HL-60/S4 treated with phorbol 12-myristate 13-acetate at 8.2 ng/mL for 4 days and 3 days (cell line): ENCODE results near the gene GJC3.
"Not testable (repeated sequence)": the region's sequence is repeated elsewhere in the genome, so short reads cannot be mapped to it uniquely, and the experiment has no call there.

Experiments
- in situ Hi-C: fragments of 300-500 bp; cut with MboI; formaldehyde crosslinking; loops from 2 replicates; pipeline ENCODE4 v1.15.0; 2022; ENCODE audit warnings: low sequenced_read_pairs

The GJC3 gene

GRCh38 chr7:99928994-99929729 is at the start of gene GJC3:
GJC3 (minus strand) TSS chr7:99929620; CDS start chr7:99929620, 0 bp downstream.
- in situ Hi-C loops: no loop called here

- in situ Hi-C loops: no loop called here
Measured at GRCh38 chr7:99976626-99977025, 47.2 kb upstream of the GJC3 start.

GRCh38 chr7:99975782-99976521 is 46.5 kb upstream of the GJC3 start, which contains the start of gene AZGP1:
AZGP1 (minus strand) TSS chr7:99976031; CDS start chr7:99976020, 11 bp downstream.
- in situ Hi-C loops: no loop called here

GRCh38 chr7:99974681-99975080 is 45.3 kb upstream of the GJC3 start:
- in situ Hi-C loops: no loop called here

- in situ Hi-C loops: not testable (repeated sequence)
Measured at GRCh38 chr7:99973817-99974216, 44.4 kb upstream of the GJC3 start.

GRCh38 chr7:99971242-99971641 is 41.8 kb upstream of the GJC3 start:
- in situ Hi-C loops: no loop called here

GRCh38 chr7:99969813-99970212 is 40.4 kb upstream of the GJC3 start:
- in situ Hi-C loops: not testable (repeated sequence)

- in situ Hi-C loops: no loop called here
Measured at GRCh38 chr7:99969298-99969697, 39.9 kb upstream of the GJC3 start.

- in situ Hi-C loops: no loop called here
Measured at GRCh38 chr7:99958564-99959227, 29.3 kb upstream of the GJC3 start.

GRCh38 chr7:99955247-99955646 is 25.8 kb upstream of the GJC3 start:
- in situ Hi-C loops: no loop called here

GRCh38 chr7:99954643-99955042 is 25.2 kb upstream of the GJC3 start:
- in situ Hi-C loops: not testable (repeated sequence)

- in situ Hi-C loops: no loop called here
Measured at GRCh38 chr7:99953649-99954048, 24.2 kb upstream of the GJC3 start.

- in situ Hi-C loops: not testable (repeated sequence)
Measured at GRCh38 chr7:99952649-99953048, 23.2 kb upstream of the GJC3 start.

GRCh38 chr7:99950819-99951218 is 21.4 kb upstream of the GJC3 start:
- in situ Hi-C loops: not testable (repeated sequence)

- in situ Hi-C loops: no loop called here
Measured at GRCh38 chr7:99949645-99950228, 20.3 kb upstream of the GJC3 start.

- in situ Hi-C loops: no loop called here
Measured at GRCh38 chr7:99947608-99948007, 18.2 kb upstream of the GJC3 start.

GRCh38 chr7:99944497-99945070 is 15.2 kb upstream of the GJC3 start:
- in situ Hi-C loops: no loop called here

- in situ Hi-C loops: no loop called here
Measured at GRCh38 chr7:99943641-99944496, 14.4 kb upstream of the GJC3 start.

GRCh38 chr7:99938296-99938695 is 8.9 kb upstream of the GJC3 start:
- in situ Hi-C loops: no loop called here

- in situ Hi-C loops: not testable (repeated sequence)
Measured at GRCh38 chr7:99935009-99935408, 5.6 kb upstream of the GJC3 start.
